GM19238 (cell line): ENCODE results near the gene MEAK7.
"Not testable (repeated sequence)": the region's sequence is repeated elsewhere in the genome, so short reads cannot be mapped to it uniquely, and the experiment has no call there.

ENCODE experiments used
- DNase-seq: peaks from one replicate; pipeline ENCODE4 v3.0.0; 2011; ENCODE audit warnings: low spot score; ENCODE audit not compliant: insufficient read length

The MEAK7 gene

DNA sequence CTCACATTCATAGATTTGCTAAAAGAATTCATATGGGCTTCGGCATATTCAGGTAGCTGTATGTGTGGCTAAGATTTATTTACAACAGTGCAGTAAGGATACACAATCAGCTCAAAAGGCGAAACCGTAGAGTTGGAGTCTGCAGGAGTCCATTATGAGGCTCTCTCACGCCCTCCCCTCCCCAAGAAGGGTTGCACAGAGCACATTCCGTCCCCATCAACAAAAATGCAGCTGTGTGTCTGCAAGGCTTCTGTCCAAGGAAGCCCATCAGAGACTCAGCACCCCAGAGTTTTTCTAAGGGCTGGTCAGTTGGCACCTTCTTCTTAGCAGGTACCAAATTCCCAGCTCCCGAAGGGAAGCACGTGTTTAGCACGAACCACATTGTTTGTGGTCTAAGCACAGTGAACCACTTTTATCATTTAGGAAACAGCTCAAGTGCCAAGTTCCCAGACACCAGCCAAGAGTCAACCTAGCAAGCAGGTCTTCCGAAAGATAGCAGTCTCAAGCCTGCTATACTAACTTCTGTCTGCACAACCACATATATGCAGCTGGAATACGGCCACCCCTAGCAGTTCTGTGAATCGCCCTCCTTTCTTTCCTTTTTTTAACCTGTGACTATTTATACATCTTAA is 28.5 kb upstream of the MEAK7 start:
- no peak for DNase-seq

DNA sequence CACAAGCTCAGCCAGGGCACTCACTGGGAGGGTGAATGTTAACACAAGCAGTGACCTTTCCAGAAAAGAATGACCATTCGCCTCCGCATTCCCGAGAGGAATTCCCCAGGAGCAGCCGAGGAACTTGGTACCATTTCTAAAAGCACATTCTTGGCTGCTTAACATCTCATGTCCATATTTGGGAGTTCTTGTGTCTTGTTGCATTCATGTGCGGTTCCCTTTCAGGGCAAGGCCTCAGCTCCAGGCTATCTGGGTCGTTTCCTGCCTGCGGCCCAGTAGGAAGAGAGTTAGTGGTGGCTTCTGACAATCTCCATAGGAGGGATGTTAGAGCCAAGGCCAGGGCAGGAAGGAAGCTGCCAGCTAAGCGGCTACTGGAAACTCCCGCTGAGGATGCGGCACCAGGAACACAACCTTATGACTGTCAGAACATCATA is 27.8 kb upstream of the MEAK7 start:
- no peak for DNase-seq

DNA sequence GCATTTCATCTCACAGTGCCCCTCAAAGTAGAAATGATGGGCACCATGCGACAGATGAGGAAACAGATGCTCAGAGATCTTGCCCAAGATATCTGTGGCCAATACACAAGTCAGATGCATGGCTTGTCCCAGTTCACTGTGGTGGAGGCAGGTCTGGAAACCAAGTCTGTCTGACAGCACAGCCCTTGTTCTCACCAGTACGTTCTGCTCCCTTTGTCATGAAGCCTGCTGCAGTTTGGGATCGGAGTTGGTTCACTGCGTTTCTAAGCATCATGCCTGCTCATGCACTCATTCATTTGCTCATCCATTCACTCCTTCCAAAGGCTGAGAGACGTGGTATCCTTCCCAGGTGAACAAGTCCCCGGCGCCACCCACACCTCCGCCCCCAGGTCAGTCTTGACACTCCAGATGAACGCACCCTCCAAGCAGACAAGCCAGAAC is 27.2 kb upstream of the MEAK7 start:
- no peak for DNase-seq

DNA sequence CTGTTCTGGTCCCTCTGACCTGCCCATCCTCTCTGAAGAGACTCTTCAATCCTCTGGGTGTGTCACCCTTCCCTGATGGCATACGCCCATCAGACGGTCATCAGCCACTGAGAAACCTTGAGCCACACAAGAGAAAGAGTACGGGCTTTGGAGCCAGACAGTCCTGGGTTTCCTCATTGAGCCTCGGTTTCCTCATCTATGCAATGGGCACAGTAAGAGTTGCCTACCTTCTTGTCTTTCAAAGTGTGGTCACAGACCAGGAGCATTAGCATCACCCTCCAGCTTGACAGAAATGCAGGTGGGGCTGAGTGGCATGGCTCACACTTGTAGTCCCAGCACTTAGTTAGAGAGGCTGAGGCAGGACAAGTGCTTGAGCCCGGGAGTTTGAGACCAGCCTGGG is 26.1 kb upstream of the MEAK7 start:
- DNase-seq: no peak

DNA sequence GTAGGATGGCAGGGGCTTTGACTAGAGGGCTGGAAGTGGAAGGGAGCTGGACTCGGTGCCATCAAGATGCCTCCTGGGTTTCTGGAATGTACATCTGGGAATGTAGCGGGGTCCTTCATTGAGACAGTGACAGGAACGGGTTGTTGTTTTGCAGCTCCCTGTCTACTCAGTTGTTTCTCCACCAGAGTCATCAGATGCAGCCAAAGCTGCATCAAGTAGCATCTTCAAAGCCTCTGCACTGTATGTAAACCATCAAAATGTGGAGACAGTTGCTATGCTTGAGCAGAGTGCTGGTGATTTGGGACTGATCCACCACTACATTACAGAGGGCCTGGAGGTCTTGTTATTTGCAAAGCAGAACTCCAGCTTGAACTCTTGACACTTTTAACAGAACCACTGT is 25.1 kb upstream of the MEAK7 start:
- no peak for DNase-seq

DNA sequence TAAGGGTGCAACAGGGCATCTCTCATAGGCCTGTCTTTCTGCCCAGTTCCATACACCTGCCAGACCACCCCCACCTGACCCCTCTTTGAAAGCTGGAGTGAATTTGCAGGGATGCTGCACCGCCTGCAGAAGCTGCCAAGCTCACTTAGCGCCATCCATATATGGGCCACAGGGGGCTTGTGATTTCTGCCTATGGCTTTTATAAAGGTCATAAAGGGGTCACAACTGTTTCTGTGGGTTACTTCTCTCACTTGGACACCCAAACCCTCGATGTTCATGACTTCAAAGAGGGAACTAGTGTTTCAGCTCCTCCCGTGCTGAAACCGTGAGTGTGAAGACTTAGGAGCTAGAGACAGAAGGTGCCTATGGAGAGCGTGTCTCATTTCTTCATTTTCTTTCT is 23.9 kb upstream of the MEAK7 start:
- no peak for DNase-seq

DNA sequence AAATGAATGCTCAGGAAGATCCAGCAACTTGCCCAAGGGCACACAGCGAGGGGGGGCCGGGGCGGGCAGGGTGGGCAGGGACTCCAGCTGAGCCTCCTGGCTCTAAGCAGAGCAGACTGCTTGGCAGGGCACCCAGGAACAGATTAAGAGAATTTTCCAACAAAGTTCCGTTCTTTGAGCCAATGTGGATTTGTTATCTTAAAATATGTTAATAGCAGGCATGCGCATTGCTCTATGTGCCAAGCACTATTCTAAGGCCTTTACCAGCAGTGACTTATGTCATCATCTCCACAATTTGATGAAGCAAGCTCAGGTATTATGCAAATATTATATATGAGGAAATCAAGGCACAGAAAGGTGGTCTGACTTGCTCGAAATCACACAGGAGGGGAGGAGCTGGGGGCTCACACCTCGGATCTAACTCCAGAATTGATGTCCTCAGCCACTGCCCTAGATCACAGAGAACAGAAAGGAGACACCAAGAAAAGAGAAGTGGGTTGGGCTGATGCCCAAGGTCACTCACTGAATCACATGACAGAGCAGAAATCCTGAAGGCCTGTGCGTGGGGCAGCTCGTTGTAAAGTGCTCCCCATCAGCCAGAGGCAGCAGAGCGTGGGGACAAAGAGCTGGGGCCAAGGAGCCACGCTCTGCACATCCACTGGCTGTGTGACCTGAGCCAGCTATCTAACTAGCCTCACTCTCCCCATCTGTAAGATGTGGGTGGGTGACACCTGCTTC is 23.2 kb upstream of the MEAK7 start:
- DNase-seq: no peak

DNA sequence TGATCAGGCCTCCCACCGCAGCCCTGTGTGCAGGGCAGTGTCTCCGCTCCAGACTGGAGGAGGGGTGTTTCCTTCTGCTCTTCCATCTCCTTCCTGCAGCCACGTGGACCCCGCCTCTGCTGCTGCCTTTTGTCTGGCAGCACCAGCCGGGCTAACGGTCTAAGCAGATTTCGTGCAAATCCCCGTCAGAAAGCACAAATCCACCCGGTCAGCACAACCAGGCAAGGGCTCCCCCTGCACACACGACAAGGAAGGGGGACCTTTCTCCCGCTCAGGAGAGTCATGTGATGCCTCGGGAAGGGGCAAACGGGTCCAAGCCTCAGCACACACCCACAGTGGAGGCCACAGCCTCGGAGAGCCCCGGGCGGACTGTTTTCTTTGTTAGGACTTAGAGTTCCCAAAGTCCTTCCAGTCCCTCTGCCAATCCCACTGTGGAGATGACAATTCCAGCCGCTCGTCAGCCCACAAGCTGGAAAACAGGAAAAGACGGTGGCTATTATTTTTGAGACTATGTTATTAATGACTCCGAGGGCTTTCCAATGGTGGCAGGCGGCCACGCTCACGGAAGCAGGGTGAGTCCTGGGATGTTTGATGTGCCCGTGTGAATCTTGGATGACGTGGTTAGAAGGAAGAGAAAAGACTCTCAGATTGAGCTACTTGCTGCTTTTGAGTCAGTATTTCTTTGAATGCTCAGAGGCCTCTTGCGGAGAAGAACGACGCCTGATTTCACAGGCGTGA is 22.5 kb upstream of the MEAK7 start:
- no peak for DNase-seq

DNA sequence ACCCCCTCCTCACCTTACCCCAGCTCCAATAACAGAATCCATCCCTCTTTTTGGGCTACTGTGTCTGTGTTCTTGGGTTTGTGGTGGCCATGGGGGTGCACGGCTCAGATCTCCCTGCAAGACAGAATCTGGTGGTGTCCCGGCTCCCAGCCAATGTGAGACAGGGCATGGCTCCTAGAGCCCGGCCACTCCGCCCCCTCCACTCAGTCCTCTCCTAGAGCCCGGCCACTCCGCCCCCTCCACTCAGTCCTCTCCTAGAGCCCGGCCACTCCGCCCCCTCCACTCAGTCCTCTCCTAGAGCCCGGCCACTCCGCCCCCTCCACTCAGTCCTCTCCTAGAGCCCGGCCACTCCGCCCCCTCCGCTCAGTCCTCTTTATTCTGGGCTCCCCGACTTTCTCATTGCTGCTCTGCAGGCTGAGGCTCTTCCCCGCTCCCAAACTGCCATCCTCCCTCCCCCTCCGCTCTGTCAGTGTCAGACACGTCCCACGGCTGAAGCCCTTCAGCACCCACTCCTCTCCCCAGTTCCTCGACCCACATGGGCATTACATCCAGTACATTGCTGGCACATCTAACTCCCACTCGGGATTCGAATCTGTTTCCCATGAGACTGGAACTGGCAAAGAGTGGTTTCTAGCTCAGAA is 20.6 kb upstream of the MEAK7 start:
- not testable (repeated sequence) for DNase-seq

DNA sequence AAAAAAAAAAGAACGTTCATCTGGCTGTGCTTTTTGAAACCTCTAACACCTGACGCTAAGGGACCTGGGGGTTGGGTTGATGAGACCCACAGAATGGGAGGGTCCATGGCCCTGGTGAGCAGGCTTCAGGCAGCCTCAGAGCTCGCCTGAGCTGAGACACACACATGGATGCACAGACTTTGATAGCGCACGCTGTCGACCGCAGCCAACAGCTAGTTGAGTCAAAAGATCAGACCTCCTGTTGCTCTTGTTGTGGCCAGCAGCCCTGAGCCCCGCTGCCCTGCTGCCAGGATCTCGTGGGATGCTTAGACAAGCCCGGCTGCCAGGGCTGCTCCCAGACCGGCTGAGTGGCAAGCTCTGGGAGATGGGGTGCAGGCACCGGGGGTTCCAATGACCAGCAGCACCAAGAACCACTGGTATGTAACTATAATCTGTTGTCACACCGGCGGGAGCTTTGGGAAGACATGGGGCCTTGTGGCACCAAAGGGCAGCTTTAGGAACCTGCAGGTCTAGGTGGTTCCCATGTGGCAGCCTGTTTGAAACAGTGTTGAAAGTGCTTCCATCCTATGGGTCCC is 20.0 kb upstream of the MEAK7 start:
- no peak for DNase-seq

DNA sequence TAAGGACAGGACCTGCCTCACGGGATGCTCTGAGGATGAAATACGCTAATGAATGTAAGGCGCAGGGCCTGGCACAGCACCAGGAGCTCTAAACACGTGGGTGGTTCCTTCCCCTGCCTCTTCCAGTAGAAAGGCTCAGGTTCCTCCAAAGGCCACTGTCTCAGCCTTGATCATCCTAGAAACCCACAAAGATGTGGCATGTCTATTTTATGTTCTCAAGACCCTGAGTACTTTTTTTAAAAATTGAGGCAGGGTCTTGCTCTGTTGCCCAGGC is 17.0 kb upstream of the MEAK7 start:
- DNase-seq: no peak

DNA sequence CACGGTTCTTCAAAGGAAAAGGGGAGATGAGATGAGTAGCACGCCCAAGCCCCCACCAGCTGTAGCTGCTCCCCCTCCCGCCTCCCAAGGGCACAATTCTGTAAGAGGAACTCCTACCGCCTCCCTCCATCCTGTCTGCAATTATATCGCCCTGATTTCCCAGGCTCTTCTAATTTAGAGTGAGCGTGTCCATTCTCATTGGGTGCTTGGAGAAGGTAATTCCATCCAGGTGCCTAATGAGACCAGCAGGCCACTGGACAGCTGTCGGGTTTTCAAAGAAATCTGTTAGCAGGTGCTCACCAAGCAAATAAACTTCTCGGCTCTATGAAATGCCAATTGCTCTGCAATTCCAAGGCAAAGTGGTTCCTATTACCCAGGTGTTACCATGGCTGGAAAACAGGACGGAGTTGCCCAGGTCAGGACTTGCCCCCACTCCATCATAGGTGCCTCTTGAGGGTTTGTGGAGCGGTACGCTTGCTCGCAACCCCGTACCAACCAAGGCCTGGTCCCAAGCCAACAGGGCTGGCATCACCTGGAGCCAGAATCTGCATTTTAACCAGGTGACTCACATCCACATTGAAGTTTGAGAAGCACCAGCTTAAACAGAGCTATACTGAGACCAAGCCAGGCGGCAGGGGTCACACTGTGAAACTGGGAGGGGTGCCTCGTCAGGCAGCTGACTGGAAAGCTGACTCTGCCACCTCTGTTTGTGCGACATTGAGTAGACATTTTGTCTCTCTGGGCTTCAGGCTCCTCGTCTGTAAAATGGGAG is 16.5 kb upstream of the MEAK7 start:
- DNase-seq: no peak

DNA sequence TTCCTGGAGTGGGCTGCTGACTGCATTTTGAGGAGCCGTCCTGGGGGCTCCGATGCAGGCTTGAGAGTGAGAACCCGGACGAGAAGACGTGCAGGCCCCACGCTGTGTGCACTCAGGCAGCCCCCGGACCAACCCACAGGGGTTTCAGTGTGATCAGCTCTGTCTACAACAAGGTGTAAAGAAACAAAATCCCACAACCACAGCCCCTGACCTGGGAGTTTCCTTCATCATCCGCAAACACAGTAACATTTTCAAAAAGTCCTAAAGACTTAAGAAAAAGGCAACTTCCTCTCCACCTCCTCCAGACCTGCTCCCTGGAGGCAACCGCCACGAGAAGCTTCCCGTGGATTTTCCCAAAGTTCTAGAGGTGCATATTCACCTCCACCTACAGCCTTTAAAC is 15.4 kb upstream of the MEAK7 start:
- DNase-seq: no peak

DNA sequence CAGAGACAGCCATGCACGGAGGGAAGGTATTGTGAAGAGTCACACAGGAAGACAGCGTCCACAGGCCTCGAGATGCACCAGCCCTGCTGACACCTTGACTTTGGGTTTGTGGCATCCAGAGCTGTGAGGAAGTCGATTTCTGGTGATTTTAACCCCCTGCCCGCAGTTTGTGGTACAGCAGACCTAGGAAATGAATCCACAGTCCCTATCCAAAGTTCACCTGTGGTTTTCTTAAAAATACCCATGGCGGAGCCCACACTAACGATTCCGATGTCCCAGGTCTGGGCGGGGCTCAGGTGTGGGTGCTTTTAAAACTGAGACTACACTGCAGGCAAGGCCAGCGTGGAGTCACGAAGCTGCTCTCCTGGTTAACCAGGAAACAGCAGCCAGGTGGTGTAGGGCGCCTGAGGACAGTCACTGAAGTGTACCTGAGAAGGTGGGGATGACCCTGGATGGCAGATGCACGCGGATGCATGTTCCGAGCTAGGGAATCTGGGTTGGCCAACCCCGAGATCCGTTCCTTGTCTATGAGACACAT is 14.4 kb upstream of the MEAK7 start:
- DNase-seq: no peak

DNA sequence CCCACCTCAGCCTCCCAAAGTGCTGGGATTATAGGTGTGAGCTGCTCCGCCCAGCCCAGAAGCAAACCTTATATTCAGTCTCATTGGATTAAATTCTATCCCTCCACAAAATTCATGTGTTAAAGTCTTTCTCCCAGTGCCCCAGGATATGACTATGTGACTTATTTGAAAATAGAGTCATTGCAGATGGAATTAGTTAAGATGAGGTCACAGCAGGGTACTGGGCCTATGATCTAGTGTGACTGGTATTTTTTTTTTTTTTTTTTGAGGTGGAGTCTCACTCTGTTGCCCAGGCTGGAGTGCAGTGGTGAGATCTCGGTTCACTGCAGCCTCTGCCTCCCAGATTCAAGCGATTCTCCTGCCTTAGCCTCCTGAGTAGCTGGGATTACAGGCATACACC is 13.8 kb upstream of the MEAK7 start:
- not testable (repeated sequence) for DNase-seq

DNA sequence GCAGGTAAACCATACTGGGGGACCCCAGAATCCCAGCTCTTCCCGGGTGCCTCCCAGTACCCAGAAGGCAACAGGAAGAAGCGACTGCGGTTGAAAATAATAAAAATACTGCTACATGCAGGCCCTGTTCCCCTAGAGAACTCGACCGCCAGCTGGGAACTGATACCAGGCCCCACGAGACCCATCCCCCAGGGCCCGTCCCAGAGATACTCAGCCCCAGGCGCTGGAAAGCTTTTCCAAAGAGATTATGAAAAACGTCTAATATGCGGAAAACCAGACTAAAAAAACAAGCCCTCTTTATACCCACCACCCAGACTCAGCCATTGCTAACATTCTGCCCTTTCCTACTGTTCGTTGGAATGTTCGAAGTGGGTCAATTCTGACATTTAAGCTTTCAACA is 12.9 kb upstream of the MEAK7 start:
- no peak for DNase-seq

DNA sequence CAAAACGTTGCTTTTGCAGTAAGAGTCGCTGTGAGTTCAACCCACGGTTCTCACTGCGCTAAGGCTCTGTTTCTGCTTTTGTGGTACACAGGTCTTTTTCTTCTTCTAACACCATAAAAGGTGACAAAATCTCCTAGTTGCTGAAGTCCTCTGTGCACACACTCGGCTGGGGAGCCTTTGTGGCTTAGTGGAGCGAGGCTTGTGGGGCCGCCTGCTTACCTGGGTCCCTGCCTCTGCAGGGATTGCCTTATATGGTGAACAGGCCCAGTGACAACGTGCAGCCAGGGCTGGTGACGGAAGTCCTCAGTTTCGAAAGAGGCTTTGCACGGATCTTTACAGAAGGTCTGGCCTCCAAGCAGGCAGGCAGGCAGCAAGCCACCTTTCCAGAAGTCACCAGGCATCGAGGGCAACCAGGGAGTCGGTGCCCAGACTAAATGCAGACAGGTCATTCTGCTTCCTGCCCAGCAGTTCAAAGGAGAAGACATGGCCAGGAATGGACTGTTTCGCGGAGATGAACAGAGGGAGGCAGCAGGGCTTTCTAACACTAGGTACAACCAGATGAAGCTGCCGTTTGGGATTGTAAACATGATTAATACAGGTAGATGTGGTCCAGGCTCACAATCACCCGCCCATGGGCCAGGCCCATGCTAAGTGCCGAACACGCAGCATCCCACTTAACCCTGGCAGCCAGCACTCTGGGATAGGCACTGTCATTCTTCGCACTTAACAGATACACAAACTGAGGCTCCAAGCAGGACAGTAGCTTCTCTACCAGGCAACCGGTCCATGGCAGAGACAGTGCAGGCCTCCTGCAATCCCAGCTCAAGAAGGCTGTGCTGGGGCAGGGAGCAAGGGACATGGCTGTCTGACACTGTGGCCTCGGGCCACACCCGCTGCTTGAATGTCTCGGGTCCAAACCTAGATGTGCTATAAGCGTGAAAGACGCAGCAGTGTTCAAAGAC is 10.7 kb upstream of the MEAK7 start:
- peak; percentile 74 for DNase-seq

DNA sequence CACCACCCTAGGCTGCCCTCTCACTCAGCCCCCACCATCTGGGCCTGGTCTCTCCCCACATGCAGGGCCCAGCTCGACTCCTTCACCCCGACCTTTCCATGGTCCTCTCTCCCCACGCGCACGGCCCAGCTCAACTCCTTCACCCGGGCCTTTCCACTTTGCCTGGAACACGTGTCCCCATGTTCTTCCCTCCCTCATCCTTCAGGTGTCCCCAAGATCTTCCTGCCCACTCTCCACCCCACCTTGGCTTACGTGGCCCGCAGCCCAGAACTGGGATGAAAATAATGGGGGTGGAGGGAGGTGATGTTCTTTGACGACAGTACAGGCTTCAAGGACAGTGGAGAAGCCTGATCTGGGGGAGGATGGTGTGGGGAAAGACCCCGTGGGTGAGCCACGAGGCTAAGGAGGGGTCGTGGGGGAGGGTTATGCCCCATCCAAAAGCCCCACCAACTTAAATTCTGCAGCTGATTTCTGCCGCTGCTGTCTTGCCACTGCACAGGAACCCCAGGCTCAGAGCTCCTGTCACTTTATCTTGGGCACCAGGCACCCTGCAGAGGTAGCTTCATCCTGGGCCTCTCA is 9.9 kb upstream of the MEAK7 start:
- DNase-seq: no peak

DNA sequence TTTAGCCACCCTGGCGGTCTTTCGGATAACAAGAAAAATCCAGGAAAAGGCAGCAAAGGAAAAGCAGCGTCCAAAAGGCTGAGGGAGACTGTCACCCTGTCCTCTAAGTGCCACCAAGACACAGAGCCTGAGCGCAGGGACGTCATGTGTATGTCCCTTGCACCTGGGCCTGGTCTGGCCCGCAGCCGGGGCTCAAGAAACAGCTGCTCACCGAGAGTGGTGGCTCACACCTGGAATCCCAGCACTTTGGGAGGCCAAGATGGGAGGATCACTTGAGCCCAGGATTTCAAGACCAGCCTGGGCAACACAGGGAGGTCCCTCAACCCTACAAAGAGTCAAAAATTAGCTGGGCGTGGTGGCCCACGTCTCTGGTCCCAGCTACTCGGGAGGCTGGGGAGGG is 9.2 kb upstream of the MEAK7 start:
- DNase-seq: no peak
